Limb (tissue), 2 donors: Measurements from ENCODE around the gene CTTN.

Experiments used
- DNase-seq, 2 donors: peaks; one replicate each; pipeline ENCODE4 v3.0.0-alpha.2; 2016; ENCODE audit errors: extremely low spot score in 2 of 2

CTTN gene

GRCh38 chr11:70409437-70409836, 11.1 kb downstream of the CTTN start:
- no peak for DNase-seq

DNA sequence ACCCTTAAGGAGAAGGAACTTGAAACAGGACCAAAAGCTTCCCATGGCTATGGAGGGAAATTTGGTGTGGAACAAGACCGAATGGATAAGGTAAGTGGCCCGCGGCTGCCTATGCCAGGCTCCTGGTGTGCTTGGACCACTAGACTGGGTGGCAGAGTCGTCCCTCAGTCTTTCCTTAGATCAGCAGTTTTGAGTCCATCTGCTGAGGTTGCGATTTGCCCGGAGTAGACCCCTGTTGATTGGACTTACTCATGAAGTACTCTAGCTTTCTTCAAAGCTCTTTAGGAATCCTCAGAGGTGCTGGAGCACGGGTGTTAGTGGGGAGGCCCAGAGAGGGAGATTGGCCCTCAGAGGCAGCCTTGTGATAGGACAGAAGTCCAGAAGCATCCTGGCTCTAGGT, 11.5 kb downstream of the CTTN start:
- DNase-seq = no peak

DNA sequence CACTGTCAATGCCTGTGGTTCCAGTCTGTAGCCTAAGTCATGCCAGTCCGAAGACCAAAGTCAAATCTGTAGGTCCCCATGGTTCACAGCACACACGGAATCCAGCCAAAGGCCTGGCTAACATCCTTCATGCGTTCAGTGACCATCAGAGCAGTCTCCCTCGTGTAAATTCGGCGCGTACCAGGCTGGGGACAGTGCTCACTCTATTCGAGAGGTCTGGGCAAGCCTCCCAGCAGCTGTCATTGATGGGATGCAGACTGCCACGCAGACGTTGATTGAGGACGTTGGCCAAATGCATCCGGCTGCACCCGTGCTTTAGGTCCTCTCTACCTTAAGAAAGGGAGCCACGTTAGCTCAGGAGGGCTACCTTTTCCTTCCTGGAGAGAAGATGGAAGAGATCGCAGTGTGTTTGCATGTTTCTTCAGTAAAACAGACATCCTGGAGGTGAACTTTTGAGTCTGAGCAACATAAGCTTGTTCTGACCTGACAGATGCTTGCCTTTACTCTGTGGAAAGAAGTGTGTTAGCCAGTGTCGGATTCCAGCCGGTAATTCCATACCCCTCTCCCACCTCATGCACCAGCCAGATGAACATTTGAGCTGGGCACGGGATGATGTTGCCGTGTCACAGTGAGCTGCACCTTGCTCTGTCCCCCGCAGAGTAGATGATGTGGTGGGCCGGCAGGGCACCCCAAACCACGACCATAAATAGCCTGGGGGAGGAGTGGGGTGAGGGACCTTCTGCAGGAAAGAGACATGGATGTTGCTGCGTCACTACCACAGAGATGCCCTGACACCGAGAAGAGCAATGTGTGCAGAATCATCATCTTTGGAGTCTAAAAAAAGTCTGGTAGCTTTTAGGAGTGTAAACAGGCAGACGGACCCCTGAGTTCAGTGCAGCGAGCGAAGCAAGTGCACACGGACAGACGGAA, 12.2 kb downstream of the CTTN start:
- DNase-seq = no peak

GRCh38 chr11:70411713-70412452, 13.6 kb downstream of the CTTN start:
- no peak for DNase-seq

GRCh38 chr11:70413151-70413550, 14.8 kb downstream of the CTTN start:
- no peak for DNase-seq

GRCh38 chr11:70414341-70415100, 16.2 kb downstream of the CTTN start:
- DNase-seq = no peak

DNA sequence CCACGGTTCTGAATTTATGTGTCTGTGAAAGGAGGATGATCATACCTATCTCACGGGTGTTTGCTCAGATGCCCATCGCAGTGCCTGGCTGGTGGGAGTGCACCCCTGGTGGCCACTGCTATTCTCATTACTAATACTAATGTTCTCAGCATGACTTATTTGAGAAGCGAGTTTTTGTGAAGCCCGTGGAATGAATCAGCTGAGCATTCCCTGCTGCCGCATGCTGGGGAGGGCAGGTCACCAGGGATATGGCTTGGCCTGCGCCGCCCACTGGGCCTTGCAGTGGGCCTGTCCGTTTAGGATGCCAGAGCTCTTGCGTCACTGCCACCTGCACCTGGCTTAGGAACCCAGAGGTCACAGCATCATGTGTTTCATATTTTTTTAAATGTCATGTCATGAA, 16.9 kb downstream of the CTTN start:
- no peak for DNase-seq

GRCh38 chr11:70415642-70416395, 17.5 kb downstream of the CTTN start:
- no peak for DNase-seq

DNA sequence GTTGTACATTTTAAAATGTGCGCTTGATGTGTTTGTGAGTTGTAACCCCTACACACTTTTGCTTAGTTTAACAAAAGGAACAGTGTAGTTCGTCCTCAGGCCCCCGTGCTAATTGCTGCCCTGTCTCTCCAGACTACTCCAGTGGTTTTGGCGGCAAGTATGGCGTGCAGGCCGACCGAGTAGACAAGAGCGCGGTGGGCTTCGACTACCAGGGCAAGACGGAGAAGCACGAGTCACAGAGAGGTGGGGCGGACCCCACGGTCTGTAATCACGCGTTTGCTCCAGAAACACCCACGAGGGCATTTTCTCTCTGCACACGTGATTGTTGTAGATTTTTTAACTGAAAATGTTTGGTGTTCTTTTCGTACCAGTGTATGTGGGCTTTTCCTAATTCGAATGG, 18.6 kb downstream of the CTTN start:
- no peak for DNase-seq

GRCh38 chr11:70418130-70418529, 19.8 kb downstream of the CTTN start:
- no peak for DNase-seq

- DNase-seq = no peak
Measured at GRCh38 chr11:70419307-70420007, 21.1 kb downstream of the CTTN start.

DNA sequence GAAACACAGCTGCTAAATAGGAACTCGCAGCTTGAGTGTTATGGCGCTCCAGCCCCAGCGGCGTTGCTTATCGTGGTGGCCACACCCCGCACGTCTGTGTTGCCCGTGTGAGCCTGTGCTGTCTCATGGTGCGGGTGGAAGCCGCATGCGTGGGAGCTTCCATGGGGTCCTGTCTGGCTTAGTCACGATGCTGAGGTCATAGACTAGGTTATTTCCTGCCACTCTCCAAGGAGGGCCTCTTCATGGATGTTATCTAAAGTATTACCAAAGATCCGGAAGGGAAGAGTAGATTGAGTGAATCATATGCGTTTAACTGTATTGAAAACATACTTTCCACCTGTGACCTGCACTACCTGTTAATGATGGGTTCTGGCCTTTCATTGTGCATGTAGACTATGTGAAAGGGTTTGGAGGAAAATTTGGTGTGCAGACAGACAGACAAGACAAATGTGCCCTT, 21.7 kb downstream of the CTTN start:
- DNase-seq = no peak

- DNase-seq = no peak
Measured at GRCh38 chr11:70420496-70420895, 22.2 kb downstream of the CTTN start.

DNA sequence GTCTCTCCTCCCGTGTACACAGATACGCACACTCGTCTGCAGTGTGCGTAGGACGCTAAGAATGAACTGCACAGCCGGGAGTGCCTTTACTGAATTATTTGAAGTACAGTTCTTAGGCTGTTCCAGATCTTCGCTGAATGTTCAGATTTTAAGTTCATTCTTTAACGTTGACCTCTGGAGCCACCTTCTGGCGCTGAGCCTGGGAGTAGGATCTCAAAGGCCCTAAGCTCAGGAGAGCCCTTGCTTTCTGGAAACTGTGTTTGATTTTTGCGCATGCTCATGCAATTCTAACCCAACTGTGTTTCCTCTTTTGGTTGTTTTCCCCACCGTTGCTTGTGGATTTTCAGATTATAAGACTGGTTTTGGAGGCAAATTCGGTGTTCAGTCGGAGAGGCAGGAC, 22.8 kb downstream of the CTTN start:
- no peak for DNase-seq

- DNase-seq = no peak
Measured at GRCh38 chr11:70422692-70423522, 24.6 kb downstream of the CTTN start.

DNA sequence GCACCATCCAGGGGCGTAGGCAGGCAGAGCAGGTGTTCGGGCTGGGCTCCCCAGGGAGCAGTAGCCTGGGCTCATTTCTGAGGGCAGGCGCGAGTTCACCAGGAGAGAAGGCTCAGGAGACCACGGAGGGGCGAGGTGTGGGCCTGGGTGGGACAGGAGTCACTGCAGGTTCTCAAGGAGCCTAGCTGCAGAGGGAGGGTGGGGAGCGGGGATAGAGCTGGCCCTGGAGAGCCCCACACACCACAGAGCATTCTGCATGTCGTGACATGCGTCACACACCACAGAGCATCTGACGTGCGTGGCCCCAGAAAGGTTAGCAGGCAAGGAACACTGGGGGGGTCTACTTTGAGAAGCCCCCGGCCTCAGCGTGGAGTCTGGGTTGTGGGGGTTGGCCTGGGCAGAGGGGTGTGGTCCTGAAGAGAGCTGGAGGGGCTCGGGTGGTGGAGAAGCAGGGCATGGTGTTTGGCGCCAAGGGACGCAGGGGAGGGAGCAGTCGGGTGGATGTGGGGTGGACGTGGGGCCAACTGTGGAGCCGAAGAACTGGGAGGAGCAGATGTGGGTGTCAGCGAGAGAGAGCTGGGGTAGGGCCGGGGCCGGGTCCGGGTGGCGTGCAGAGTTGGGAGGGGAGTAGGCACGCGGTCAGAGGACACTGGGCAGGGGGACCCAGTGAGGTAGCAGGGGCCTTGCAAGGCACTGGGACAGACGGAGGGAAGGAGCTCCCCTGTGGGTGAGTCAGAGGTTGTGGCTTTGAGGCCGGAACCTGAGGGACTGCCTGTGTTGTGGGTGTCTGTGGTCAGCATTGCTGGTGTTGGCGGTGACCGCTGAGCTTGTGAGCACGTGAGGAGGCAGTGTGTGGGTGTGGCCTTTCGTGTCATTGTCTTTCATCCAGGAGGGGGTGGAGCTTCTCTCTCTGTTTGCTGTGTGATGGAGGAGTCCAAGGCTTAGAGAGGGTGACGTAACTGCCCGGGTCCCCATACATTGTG, 25.5 kb downstream of the CTTN start:
- DNase-seq = no peak

DNA sequence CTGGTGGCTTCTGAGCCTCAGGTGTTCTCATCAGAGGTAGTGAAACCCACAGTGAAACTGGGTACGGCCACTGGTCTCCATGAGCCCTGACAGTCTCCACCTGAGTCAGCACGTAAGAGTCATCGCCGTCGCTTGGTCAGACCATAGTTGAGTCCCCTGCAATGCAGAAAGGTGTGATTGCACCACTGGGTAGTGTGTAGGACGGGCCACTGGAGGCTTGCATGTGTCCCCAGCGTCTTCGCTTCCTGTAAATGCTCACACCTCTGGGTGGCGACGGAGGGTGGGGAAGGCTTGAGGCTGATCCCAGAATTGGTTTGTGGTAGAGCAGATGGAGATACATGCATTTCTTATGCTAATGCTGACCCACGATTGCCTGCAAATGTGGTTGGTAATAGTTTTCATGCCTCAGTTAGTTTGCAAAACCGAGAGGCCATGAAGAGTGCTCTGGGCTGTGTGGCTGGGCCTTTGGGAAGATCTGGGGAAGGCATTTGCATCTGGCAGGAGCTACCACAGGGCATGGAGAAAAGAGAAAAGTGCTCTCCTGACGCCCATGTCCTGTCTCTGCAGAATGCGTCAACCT, 26.5 kb downstream of the CTTN start:
- no peak for DNase-seq

- DNase-seq = no peak
Measured at GRCh38 chr11:70427436-70427835, 29.1 kb downstream of the CTTN start.
